Measurements from ENCODE around the gene ADAM15. TPM values are rescaled to one million over a fixed set of nuclear protein-coding genes. Genes with fewer than 3 reads are reported as not detected.

ADAM15 gene
- total RNA-seq, 2 donors from 2014 or later: 101 to 228 TPM

DNA sequence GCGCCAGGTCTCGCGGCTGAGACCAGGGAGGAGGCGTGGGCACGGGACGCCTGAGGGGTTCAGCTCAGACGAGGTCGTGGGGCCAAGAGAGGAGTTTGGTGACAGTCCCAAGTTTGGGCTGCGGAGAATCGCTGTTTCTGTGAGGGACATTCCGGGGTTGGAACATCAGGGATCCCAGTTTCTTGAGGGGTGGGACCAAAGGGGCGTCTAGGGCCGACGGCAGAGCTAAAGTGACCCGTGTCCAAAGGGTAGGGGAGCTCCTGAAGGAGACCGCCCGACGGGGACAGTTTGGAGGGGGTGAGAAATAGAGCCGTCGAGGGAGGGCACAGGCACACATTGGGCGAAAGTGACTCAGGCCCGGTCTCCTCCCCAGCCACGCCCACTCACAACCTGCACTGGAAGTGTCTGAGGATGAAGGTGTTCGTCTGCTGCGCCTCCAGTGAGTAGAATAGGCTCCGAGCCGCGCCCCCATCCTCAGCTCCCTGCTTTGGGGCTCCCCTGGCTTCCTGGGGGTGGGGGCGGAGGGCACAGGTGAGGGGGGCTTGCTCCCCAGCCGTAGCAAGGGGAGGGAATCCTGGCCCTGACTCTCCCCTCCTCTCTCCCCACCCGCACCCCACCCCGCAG lies 34.5 kb downstream of the ADAM15 start:
- peak; percentile 88 for DNase-seq
- H3K27me3 ChIP-seq: peaks cover 17% of the 10 kb centered on the region
- peak overlapping the region; percentile 56 for H3K4me3 ChIP-seq
- no peaks in the 10 kb centered on the region for H3K9me3 ChIP-seq
- H3K9ac ChIP-seq (ENCODE audit: low read depth in 2 of 2, low read length in 2 of 2): peak overlapping the region; percentile 83 to 86
- peak overlapping the region; percentile 95 for H3K27ac ChIP-seq
- intact Hi-C loops (cut with DNase I): no loop called here
- TF ChIP-seq, protein P1, sequence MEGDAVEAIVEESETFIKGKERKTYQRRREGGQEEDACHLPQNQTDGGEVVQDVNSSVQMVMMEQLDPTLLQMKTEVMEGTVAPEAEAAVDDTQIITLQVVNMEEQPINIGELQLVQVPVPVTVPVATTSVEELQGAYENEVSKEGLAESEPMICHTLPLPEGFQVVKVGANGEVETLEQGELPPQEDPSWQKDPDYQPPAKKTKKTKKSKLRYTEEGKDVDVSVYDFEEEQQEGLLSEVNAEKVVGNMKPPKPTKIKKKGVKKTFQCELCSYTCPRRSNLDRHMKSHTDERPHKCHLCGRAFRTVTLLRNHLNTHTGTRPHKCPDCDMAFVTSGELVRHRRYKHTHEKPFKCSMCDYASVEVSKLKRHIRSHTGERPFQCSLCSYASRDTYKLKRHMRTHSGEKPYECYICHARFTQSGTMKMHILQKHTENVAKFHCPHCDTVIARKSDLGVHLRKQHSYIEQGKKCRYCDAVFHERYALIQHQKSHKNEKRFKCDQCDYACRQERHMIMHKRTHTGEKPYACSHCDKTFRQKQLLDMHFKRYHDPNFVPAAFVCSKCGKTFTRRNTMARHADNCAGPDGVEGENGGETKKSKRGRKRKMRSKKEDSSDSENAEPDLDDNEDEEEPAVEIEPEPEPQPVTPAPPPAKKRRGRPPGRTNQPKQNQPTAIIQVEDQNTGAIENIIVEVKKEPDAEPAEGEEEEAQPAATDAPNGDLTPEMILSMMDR (IDR thresholded peaks at IDR 0.05): no peak
- H3K4me1 ChIP-seq: peaks cover 33% of the 10 kb centered on the region
- H3K36me3 ChIP-seq: no peaks in the 10 kb centered on the region

DNA sequence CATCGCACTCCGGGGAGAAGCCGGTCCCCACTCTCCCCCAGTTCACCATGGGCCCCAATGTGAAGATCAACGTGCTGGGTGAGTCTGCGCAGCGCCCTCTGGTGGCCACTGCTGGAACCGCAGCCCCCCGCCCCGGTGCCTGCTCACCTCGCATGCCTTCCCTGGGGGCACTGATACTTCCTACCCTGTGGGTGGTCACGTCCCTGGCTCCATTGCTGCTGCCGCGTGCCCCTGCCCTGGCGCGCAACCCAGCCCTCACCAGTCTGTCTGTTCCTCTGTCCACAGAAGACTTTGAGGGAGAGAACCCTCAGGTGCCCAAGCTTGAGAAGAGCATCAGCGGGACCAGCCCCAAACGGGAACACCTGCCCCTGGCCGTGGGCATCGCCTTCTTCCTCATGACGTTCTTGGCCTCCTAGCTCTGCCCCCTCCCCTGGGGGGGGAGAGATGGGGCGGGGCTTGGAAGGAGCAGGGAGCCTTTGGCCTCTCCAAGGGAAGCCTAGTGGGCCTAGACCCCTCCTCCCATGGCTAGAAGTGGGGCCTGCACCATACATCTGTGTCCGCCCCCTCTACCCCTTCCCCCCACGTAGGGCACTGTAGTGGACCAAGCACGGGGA lies 35.1 kb downstream of the ADAM15 start:
- intact Hi-C loops (cut with DNase I): no loop called here
- Histone ChIP-seq H3K4me3 (peak overlapping the region; percentile 56), H3K9me3 (no peaks in the 10 kb centered on the region), H3K4me1 (peaks cover 29% of the 10 kb centered on the region), H3K36me3 (no peaks in the 10 kb centered on the region), H3K9ac (ENCODE audit: low read depth in 2 of 2, low read length in 2 of 2) (peak overlapping the region in 1 of 2 donors; percentile 86), H3K27ac (peak overlapping the region; percentile 95), H3K27me3 (peaks cover 11% of the 10 kb centered on the region)
- peak; percentile 77 for DNase-seq
- TF ChIP-seq, protein P1 (IDR thresholded peaks at IDR 0.05): peak; percentile 99

DNA sequence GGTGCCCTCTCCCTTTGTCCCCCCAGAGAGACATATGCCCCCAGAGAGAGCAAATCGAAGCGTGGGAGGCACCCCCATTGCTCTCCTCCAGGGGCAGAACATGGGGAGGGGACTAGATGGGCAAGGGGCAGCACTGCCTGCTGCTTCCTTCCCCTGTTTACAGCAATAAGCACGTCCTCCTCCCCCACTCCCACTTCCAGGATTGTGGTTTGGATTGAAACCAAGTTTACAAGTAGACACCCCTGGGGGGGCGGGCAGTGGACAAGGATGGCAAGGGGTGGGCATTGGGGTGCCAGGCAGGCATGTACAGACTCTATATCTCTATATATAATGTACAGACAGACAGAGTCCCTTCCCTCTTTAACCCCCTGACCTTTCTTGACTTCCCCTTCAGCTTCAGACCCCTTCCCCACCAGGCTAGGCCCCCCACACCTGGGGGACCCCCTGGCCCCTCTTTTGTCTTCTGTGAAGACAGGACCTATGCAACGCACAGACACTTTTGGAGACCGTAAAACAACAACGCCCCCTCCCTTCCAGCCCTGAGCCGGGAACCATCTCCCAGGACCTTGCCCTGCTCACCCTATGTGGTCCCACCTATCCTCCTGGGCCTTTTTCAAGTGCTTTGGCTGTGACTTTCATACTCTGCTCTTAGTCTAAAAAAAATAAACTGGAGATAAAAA lies 35.9 kb downstream of the ADAM15 start:
- Histone ChIP-seq H3K27me3 (peaks cover 6% of the 10 kb centered on the region), H3K27ac (no peak overlapping the region), H3K9ac (ENCODE audit: low read depth in 2 of 2, low read length in 2 of 2) (no peak overlapping the region), H3K36me3 (no peaks in the 10 kb centered on the region), H3K9me3 (no peaks in the 10 kb centered on the region), H3K4me1 (peaks cover 29% of the 10 kb centered on the region), H3K4me3 (no peak overlapping the region)
- DNase-seq: no peak
- intact Hi-C loops (cut with DNase I): no loop called here
- TF ChIP-seq, protein P1 (IDR thresholded peaks at IDR 0.05): no peak

DNA sequence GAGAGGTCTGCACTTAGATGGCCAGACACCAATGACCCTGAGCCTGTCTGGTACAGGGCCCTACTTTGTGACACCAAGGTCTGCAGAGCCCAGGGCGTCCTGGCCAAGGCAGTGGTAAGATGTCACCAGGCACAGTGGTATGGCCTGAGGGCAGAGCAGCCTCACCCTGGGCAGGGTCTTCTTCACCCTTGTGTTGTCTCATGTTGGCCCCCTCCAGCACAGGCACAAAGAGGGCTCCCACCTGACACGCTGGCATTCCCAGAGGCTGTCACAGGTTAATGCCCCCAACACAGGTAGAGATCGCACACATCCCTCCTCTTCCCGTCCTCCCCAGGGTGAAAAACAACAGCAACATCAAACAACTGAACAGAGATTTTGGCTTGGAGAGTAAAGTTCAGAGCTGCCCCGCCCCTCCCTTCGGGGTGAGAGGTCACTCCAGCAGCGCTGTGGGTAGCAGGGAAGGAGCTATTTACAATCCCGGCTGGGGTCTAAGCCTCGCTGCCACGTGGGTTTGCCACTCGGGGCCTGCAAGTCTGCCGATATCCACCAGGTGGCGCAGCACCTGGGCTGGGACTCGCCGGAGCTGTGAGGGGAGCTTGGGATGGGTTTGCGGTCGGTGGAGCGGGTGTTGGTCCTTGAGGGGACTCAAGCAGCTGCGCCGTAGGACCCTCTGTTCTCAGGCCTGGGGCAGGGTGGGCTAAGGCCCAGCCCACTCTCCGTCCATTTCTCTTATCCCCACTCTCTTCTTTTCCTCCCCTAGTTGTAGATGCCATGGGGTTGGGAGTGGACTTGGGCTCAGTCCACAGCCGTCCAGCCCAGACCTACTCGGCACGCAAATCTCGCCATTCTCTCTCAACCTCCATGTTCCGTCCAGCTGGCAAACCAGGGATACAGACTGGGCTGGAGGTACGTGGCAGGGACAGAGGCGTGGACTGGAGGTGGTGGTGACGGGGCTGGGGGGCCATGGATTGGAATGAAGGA lies 40.2 kb downstream of the ADAM15 start:
- no peak overlapping the region for H3K27ac ChIP-seq
- TF ChIP-seq, protein P1 (IDR thresholded peaks at IDR 0.05): peak; percentile 99
- H3K9me3 ChIP-seq: no peaks in the 10 kb centered on the region
- peak overlapping the region in 1 of 2 donors; percentile 32 for H3K9ac ChIP-seq (ENCODE audit: low read depth in 2 of 2, low read length in 2 of 2)
- intact Hi-C loops (cut with DNase I): loop anchor here (1.0 kb wide), 1 partner anchor 77 kb away; no protein-coding TSS in a partner anchor
- DNase-seq: peak; percentile 85
- no peaks in the 10 kb centered on the region for H3K36me3 ChIP-seq
- no peaks in the 10 kb centered on the region for H3K27me3 ChIP-seq
- peaks cover 6% of the 10 kb centered on the region for H3K4me1 ChIP-seq
- no peak overlapping the region for H3K4me3 ChIP-seq

DNA sequence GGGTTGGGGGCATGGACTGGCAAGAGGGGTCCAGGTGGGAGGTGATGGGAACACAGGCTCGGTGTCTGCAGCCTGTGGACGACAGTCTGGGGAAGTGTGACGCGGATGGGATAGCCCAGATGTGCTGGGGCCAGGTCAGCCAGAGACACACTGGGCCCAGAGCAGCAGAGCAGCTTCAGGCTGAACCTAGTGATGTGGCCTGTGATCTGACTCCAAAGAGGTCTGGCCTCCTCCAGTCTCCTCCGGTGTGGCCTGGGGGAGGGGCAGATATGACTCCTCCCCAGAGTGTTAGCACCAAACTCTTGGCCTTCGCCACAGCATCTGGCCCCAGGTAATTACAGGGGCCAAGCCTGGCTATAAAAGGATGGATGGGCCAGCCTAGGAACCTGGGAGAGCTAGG lies 41.0 kb downstream of the ADAM15 start:
- Histone ChIP-seq H3K27ac (no peak overlapping the region), H3K9me3 (no peaks in the 10 kb centered on the region), H3K9ac (ENCODE audit: low read depth in 2 of 2, low read length in 2 of 2) (no peak overlapping the region), H3K4me1 (peaks cover 6% of the 10 kb centered on the region), H3K27me3 (no peaks in the 10 kb centered on the region), H3K36me3 (no peaks in the 10 kb centered on the region), H3K4me3 (no peak overlapping the region)
- no peak for DNase-seq
- TF ChIP-seq, protein P1 (IDR thresholded peaks at IDR 0.05): no peak
- intact Hi-C loops (cut with DNase I): no loop called here
